Mucosa of gallbladder (tissue), 1 donor: ENCODE measurements around the gene ZNG1B. TPM values are rescaled to one million over a fixed set of nuclear protein-coding genes. Genes with fewer than 3 reads are reported as not detected.

Experiments
- total RNA-seq: library from RNA; stranded (reverse); gene quantifications from one replicate; pipeline ENCODE4 v1.2.1, GENCODE V29; 2021
- donor health status: DM: no; HTN: no; CAD: no.

Gene ZNG1B
- total RNA-seq, 1 donor from 2014 or later = 29.5 TPM

Other genes with a start within 250 kb of the ZNG1B start
- gene PAX8, start 158.8 kb upstream of the ZNG1B start, total RNA-seq = 3.5 TPM
- gene FOXD4L1, start 61.0 kb downstream of the ZNG1B start, total RNA-seq = 0.17 TPM
- 28.9 TPM for gene RABL2A, start 189.6 kb downstream of the ZNG1B start, total RNA-seq